SK-N-SH (cell line): ENCODE results near the gene PCBD2. TPM values are rescaled to one million over a fixed set of nuclear protein-coding genes. Genes with fewer than 3 reads are reported as not detected.

ENCODE experiments used
- CTCF ChIA-PET: fragments of 300-600, 350-600 bp; formaldehyde crosslinking; extraction: SDS; loops from one replicate; lab custom pipeline; 2021; lab: Yijun Ruan, JAX
- POLR2A ChIA-PET: fragments of 350-600 bp; sonication (Branson Sonifier 250); formaldehyde crosslinking; extraction: SDS; loops from one replicate; lab custom pipeline; 2020; ENCODE audit warnings: antibody characterized with exemption, inconsistent platforms; lab: Yijun Ruan, JAX
- DNase-seq: peaks from one replicate; pipeline ENCODE4 v3.0.0; 2012
- H2AFZ ChIP-seq: fragments of 200-600 bp; sonication (generic); 2 replicates; pipeline ENCODE4 v1.8.1; 2016; ENCODE audit warnings: antibody characterized with exemption, mild to moderate bottlenecking, low read depth
- H3F3A ChIP-seq: fragments of 200-600 bp; sonication (generic); replicated peaks from 2 replicates; pipeline ENCODE3; 2016; ENCODE audit warnings: antibody characterized with exemption, mild to moderate bottlenecking; ENCODE audit not compliant: insufficient read depth
- H3K27ac ChIP-seq, 2 experiments: fragments of 200-500 bp in 1 of 2; fragments of 200-600 bp in 1 of 2; sonication (Bioruptor generic) in 1 of 2; sonication (generic), shearing (Covaris generic) in 1 of 2; 2 replicates each; pipeline versions ENCODE4 v1.5.1 to v1.6.1; 2014 to 2016; ENCODE audit warnings: low read depth in 2 of 2, inconsistent platforms in 1 of 2, low read length in 1 of 2, mild to moderate bottlenecking in 1 of 2, mixed read lengths in 1 of 2
- H3K27me3 ChIP-seq: fragments of 200-600 bp; sonication (generic), shearing (Covaris generic); 2 replicates; pipeline ENCODE4 v1.6.1; 2016; ENCODE audit warnings: mixed run types; ENCODE audit not compliant: insufficient read depth
- H3K36me3 ChIP-seq, 2 experiments: fragments of 200-500 bp in 1 of 2; fragments of 200-600 bp in 1 of 2; sonication (Bioruptor generic) in 1 of 2; sonication (generic) in 1 of 2; replicated peaks in 1 of 2; 2 replicates each; pipeline versions ENCODE3 to v1.5.1; 2014 to 2016; ENCODE audit warnings: low read length in 1 of 2, mild to moderate bottlenecking in 1 of 2; ENCODE audit not compliant: insufficient read depth in 2 of 2, control insufficient read depth in 1 of 2
- H3K4me1 ChIP-seq, 2 experiments: fragments of 200-500 bp in 1 of 2; fragments of 200-600 bp in 1 of 2; sonication (Bioruptor generic) in 1 of 2; sonication (generic), shearing (Covaris generic) in 1 of 2; 2 replicates each; pipeline versions ENCODE4 v1.5.1 to v1.6.1; 2014 to 2016; ENCODE audit warnings: low read depth in 1 of 2, low read length in 1 of 2, mixed run types in 1 of 2; ENCODE audit not compliant: insufficient read depth in 2 of 2, control insufficient read depth in 1 of 2
- H3K4me2 ChIP-seq: fragments of 200-600 bp; sonication (generic), shearing (Covaris generic); 2 replicates; pipeline ENCODE4 v1.6.1; 2017; ENCODE audit warnings: mixed run types
- H3K4me3 ChIP-seq, 2 experiments: fragments of 200-500 bp in 1 of 2; fragments of 200-600 bp in 1 of 2; sonication (Bioruptor generic) in 1 of 2; sonication (generic), shearing (Covaris generic) in 1 of 2; 2 replicates each; pipeline versions ENCODE4 v1.5.1 to v1.8.1; 2014 to 2016; ENCODE audit warnings: low read depth in 2 of 2, inconsistent platforms in 1 of 2, low read length in 1 of 2, mild to moderate bottlenecking in 1 of 2, mixed read lengths in 1 of 2, moderate library complexity in 1 of 2
- H3K79me2 ChIP-seq: fragments of 200-600 bp; sonication (generic); 2 replicates; pipeline ENCODE4 v1.8.1; 2017; ENCODE audit warnings: mild to moderate bottlenecking; ENCODE audit not compliant: insufficient read depth
- H3K9ac ChIP-seq: fragments of 200-600 bp; sonication (generic); 2 replicates; pipeline ENCODE4 v1.6.1; 2017; ENCODE audit warnings: mixed run types
- H3K9me2 ChIP-seq: fragments of 200-600 bp; sonication (generic); 2 replicates; pipeline ENCODE4 v1.6.1; 2017; ENCODE audit warnings: mixed run types
- H3K9me3 ChIP-seq: fragments of 200-600 bp; sonication (generic); 2 replicates; pipeline ENCODE4 v1.6.1; 2017; ENCODE audit warnings: mixed run types, mild to moderate bottlenecking, moderate library complexity
- H4K20me1 ChIP-seq: fragments of 200-600 bp; sonication (generic); 2 replicates; pipeline ENCODE4 v1.6.1; 2017; ENCODE audit warnings: mild to moderate bottlenecking, mixed run types; ENCODE audit not compliant: insufficient read depth
- CHD2 ChIP-seq: fragments of 150-350 bp; IDR thresholded peaks from 2 replicates; pipeline ENCODE4 v1.6.1; 2018; ENCODE audit warnings: low read length; ENCODE audit not compliant: partially characterized antibody
- CTCF ChIP-seq: fragments of 200-600 bp; sonication (generic); IDR thresholded peaks from 2 replicates; pipeline ENCODE4 v1.6.1; 2017; ENCODE audit warnings: antibody characterized with exemption, mild to moderate bottlenecking, moderate library complexity
- FOXJ3 ChIP-seq: sonication (generic); formaldehyde crosslinking; IDR thresholded peaks from 2 replicates; pipeline ENCODE4 v1.5.1; 2020; ENCODE audit warnings: mild to moderate bottlenecking, missing genetic modification reagents
- FOXM1 ChIP-seq: IDR thresholded peaks from 2 replicates; pipeline ENCODE4 v1.4.0; 2012; ENCODE audit warnings: low read depth, mild to moderate bottlenecking
- GABPA ChIP-seq: IDR thresholded peaks from 2 replicates; pipeline ENCODE4 v1.4.0; 2012; ENCODE audit warnings: low read depth, mild to moderate bottlenecking
- GATA2 ChIP-seq: sonication (generic); formaldehyde crosslinking; IDR thresholded peaks from 2 replicates; pipeline ENCODE4 v1.5.0; 2020; ENCODE audit warnings: mild to moderate bottlenecking, missing genetic modification reagents
- JUND ChIP-seq: IDR thresholded peaks from 2 replicates; pipeline ENCODE4 v1.4.0; 2012
- NFIC ChIP-seq: IDR thresholded peaks from 2 replicates; pipeline ENCODE4 v1.4.0; 2012; ENCODE audit warnings: borderline replicate concordance
- NRF1 ChIP-seq: IDR thresholded peaks from 2 replicates; pipeline ENCODE4 v1.6.1; 2012; ENCODE audit warnings: low read depth, mild to moderate bottlenecking, low read length
- PBX3 ChIP-seq: IDR thresholded peaks from 2 replicates; pipeline ENCODE4; 2012
- REST ChIP-seq: IDR thresholded peaks from 2 replicates; pipeline ENCODE4 v1.6.1; 2012; ENCODE audit warnings: mild to moderate bottlenecking, low read depth, low read length, moderate library complexity
- RFX5 ChIP-seq: IDR thresholded peaks from 2 replicates; pipeline ENCODE4 v1.6.1; 2012; ENCODE audit warnings: mild to moderate bottlenecking, improper control_type of control experiment, low read length
- SIN3A ChIP-seq: IDR thresholded peaks from 2 replicates; pipeline ENCODE4 v1.6.1; 2012; ENCODE audit warnings: low read depth, mild to moderate bottlenecking, low read length, moderate library complexity, borderline replicate concordance
- SMC3 ChIP-seq: IDR thresholded peaks from 2 replicates; pipeline ENCODE4 v1.6.1; 2012; ENCODE audit warnings: low read depth, low read length, improper control_type of control experiment
- TCF12 ChIP-seq: IDR thresholded peaks from 2 replicates; pipeline ENCODE4 v1.4.0; 2012
- TEAD4 ChIP-seq: IDR thresholded peaks from 2 replicates; pipeline ENCODE4 v1.4.0; 2012; ENCODE audit warnings: mild to moderate bottlenecking, borderline replicate concordance; ENCODE audit not compliant: insufficient read depth
- ZBTB33 ChIP-seq: IDR thresholded peaks from 2 replicates; pipeline ENCODE4 v1.4.0; 2012; ENCODE audit warnings: low read depth, borderline replicate concordance
- WGBS: methylation state at CpG from one replicate; pipeline ENCODE4 v1.1.6; 2017; ENCODE audit warnings: low lambda C conversion rate; 5-methylcytosine and 5-hydroxymethylcytosine counted together
- polyA plus RNA-seq, 3 experiments: library from polyadenylated mRNA; depleted of rRNA; stranded (reverse); fragments of >200 nt; gene quantifications; 2 replicates each; pipeline ENCODE4 v1.2.3, GENCODE V29; 2012

PCBD2 gene
- polyA plus RNA-seq, 1 of the 3 experiments (the other 2 are of a cell fraction), result 5.1 TPM

GRCh38 chr5:134964359-134965270, 59.7 kb downstream of the PCBD2 start:
- H2AFZ ChIP-seq, result no peak overlapping the region
- no peak overlapping the region for H3K4me2 ChIP-seq
- no peaks in the 10 kb centered on the region for H3K9me3 ChIP-seq
- no peaks in the 10 kb centered on the region for H3K79me2 ChIP-seq
- no peaks in the 10 kb centered on the region; a peak in 1 of 4 replicates for H3K4me1 ChIP-seq
- 95% methylated on average over 12 of the region's 12 CpGs for WGBS
- H3K36me3 ChIP-seq, result peaks cover 0 to 9% of the 10 kb centered on the region in 2 experiments
- no peaks in the 10 kb centered on the region for H3K27me3 ChIP-seq
- no peak for DNase-seq
- no peaks in the 10 kb centered on the region for H4K20me1 ChIP-seq
- H3K9me2 ChIP-seq, result no peaks in the 10 kb centered on the region
- no peaks in the 10 kb centered on the region for H3F3A ChIP-seq
- H3K4me3 ChIP-seq, result no peak overlapping the region
- ChIA-PET POLR2A (no interaction called here), CTCF (interaction anchor here (1.0 to 1.1 kb wide), 4 partner anchors 8 to 17 kb away, joined by 3 to 4 read pairs (median 3); no protein-coding TSS in a partner anchor)
- no peak overlapping the region for H3K9ac ChIP-seq
- TF ChIP-seq TEAD4 (no peak), FOXM1 (no peak), FOXJ3 (CRISPR knock-in tag) (no peak), SMC3 (no peak), ZBTB33 (no peak), RFX5 (no peak), NRF1 (no peak), TCF12 (no peak), PBX3 (no peak)
- H3K27ac ChIP-seq, result no peak overlapping the region

GRCh38 chr5:134965271-134965825, 60.4 kb downstream of the PCBD2 start:
- Histone ChIP-seq H3K27me3 (no peaks in the 10 kb centered on the region), H3K79me2 (no peaks in the 10 kb centered on the region), H4K20me1 (no peaks in the 10 kb centered on the region), H3K27ac (no peak overlapping the region), H3K9ac (no peak overlapping the region), H3K9me3 (no peaks in the 10 kb centered on the region), H3K4me2 (no peak overlapping the region), H3F3A (no peaks in the 10 kb centered on the region), H3K4me1 (no peaks in the 10 kb centered on the region; a peak in 1 of 4 replicates), H3K9me2 (no peaks in the 10 kb centered on the region), H3K4me3 (no peak overlapping the region), H2AFZ (no peak overlapping the region), H3K36me3 (peaks cover 0 to 9% of the 10 kb centered on the region in 2 experiments)
- POLR2A ChIA-PET, result no interaction called here
- no peak for DNase-seq
- CTCF ChIA-PET, result interaction anchor here (1.0 to 1.1 kb wide), 2 partner anchors 9 to 18 kb away, joined by 3 read pairs; no protein-coding TSS in a partner anchor
- WGBS, result 80% methylated on average over 1 of the region's 3 CpGs
- TF ChIP-seq PBX3, result no peak
- TF ChIP-seq CTCF, result no peak
- TF ChIP-seq NFIC, result no peak
- TF ChIP-seq CHD2, result no peak
- TF ChIP-seq GATA2 (CRISPR knock-in tag), result no peak
- no peak for TF ChIP-seq JUND
- TF ChIP-seq GABPA, result no peak
- TF ChIP-seq REST, result no peak
- no peak for TF ChIP-seq SIN3A
